Measurements from ENCODE around the gene CAMK2B.

DNA sequence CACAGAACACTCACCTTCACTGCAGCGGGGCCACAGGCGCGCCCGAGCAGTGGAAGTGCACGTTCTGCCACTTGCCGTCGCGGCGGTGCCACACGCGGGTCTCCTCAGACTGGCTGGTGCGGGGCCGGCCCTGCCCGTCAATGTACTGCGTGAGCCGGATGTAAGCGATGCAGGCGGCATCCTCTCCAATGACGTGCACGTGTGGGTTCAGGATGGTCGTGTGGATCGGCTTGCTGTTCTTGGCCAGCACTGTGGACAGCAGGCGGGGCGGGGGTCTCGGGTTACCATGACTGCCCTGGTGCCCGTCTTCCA lies 105.4 kb downstream of the CAMK2B start:
- TF ChIP-seq, protein P1, sequence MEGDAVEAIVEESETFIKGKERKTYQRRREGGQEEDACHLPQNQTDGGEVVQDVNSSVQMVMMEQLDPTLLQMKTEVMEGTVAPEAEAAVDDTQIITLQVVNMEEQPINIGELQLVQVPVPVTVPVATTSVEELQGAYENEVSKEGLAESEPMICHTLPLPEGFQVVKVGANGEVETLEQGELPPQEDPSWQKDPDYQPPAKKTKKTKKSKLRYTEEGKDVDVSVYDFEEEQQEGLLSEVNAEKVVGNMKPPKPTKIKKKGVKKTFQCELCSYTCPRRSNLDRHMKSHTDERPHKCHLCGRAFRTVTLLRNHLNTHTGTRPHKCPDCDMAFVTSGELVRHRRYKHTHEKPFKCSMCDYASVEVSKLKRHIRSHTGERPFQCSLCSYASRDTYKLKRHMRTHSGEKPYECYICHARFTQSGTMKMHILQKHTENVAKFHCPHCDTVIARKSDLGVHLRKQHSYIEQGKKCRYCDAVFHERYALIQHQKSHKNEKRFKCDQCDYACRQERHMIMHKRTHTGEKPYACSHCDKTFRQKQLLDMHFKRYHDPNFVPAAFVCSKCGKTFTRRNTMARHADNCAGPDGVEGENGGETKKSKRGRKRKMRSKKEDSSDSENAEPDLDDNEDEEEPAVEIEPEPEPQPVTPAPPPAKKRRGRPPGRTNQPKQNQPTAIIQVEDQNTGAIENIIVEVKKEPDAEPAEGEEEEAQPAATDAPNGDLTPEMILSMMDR (IDR thresholded peaks at IDR 0.05): no peak
- TF ChIP-seq MAZ (IDR thresholded peaks at IDR 0.05; ENCODE audit: borderline replicate concordance, low read depth, low read length) (no peak), NR3C1 (IDR thresholded peaks at IDR 0.05) (no peak), EP300 (IDR thresholded peaks at IDR 0.05) (no peak), RAD21 (conservative IDR thresholded peaks at IDR 0.05 in 1 of 2, IDR thresholded peaks at IDR 0.05 in 1 of 2) (no peak), HOXB13 (CRISPR knock-in tag; IDR thresholded peaks at IDR 0.05; ENCODE audit: low read depth) (no peak)
- TF ChIP-seq, protein P2, sequence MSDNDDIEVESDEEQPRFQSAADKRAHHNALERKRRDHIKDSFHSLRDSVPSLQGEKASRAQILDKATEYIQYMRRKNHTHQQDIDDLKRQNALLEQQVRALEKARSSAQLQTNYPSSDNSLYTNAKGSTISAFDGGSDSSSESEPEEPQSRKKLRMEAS (IDR thresholded peaks at IDR 0.05): no peak
- TF ChIP-seq, protein P3, sequence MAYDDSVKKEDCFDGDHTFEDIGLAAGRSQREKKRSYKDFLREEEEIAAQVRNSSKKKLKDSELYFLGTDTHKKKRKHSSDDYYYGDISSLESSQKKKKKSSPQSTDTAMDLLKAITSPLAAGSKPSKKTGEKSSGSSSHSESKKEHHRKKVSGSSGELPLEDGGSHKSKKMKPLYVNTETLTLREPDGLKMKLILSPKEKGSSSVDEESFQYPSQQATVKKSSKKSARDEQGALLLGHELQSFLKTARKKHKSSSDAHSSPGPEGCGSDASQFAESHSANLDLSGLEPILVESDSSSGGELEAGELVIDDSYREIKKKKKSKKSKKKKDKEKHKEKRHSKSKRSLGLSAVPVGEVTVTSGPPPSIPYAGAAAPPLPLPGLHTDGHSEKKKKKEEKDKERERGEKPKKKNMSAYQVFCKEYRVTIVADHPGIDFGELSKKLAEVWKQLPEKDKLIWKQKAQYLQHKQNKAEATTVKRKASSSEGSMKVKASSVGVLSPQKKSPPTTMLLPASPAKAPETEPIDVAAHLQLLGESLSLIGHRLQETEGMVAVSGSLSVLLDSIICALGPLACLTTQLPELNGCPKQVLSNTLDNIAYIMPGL (CRISPR knock-in tag; IDR thresholded peaks at IDR 0.05; ENCODE audit: borderline replicate concordance): no peak
- TF ChIP-seq, protein P4, sequence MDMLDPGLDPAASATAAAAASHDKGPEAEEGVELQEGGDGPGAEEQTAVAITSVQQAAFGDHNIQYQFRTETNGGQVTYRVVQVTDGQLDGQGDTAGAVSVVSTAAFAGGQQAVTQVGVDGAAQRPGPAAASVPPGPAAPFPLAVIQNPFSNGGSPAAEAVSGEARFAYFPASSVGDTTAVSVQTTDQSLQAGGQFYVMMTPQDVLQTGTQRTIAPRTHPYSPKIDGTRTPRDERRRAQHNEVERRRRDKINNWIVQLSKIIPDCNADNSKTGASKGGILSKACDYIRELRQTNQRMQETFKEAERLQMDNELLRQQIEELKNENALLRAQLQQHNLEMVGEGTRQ (IDR thresholded peaks at IDR 0.05): no peak
- TF ChIP-seq, protein P5, sequence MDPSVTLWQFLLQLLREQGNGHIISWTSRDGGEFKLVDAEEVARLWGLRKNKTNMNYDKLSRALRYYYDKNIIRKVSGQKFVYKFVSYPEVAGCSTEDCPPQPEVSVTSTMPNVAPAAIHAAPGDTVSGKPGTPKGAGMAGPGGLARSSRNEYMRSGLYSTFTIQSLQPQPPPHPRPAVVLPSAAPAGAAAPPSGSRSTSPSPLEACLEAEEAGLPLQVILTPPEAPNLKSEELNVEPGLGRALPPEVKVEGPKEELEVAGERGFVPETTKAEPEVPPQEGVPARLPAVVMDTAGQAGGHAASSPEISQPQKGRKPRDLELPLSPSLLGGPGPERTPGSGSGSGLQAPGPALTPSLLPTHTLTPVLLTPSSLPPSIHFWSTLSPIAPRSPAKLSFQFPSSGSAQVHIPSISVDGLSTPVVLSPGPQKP (IDR thresholded peaks at IDR 0.05; ENCODE audit: low read depth, low read length): no peak
- TF ChIP-seq, protein P6, sequence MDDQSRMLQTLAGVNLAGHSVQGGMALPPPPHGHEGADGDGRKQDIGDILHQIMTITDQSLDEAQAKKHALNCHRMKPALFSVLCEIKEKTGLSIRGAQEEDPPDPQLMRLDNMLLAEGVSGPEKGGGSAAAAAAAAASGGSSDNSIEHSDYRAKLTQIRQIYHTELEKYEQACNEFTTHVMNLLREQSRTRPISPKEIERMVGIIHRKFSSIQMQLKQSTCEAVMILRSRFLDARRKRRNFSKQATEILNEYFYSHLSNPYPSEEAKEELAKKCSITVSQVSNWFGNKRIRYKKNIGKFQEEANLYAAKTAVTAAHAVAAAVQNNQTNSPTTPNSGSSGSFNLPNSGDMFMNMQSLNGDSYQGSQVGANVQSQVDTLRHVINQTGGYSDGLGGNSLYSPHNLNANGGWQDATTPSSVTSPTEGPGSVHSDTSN (IDR thresholded peaks at IDR 0.05): no peak
- TF ChIP-seq, protein P7, sequence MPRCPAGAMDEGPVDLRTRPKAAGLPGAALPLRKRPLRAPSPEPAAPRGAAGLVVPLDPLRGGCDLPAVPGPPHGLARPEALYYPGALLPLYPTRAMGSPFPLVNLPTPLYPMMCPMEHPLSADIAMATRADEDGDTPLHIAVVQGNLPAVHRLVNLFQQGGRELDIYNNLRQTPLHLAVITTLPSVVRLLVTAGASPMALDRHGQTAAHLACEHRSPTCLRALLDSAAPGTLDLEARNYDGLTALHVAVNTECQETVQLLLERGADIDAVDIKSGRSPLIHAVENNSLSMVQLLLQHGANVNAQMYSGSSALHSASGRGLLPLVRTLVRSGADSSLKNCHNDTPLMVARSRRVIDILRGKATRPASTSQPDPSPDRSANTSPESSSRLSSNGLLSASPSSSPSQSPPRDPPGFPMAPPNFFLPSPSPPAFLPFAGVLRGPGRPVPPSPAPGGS (IDR thresholded peaks at IDR 0.05): no peak
